Progenitor cell of endocrine pancreas (in vitro differentiated cells): ENCODE results near the gene ANGPTL1. TPM values are rescaled to one million over a fixed set of nuclear protein-coding genes. Genes with fewer than 3 reads are reported as not detected.

ENCODE experiments used
- DNase-seq: peaks from one replicate; pipeline ENCODE4 v3.0.0; 2021; ENCODE audit warnings: low spot score; ENCODE audit not compliant: unreplicated experiment
- H3K27ac Mint-ChIP-seq: 2 replicates; pipeline ENCODE4 v1.8.0; 2021; ENCODE audit warnings: mild to moderate bottlenecking, moderate library complexity, mixed read lengths
- H3K27me3 Mint-ChIP-seq: 2 replicates; pipeline ENCODE4 v1.8.0; 2021; ENCODE audit warnings: mixed read lengths
- H3K36me3 Mint-ChIP-seq: 2 replicates; pipeline ENCODE4 v1.8.0; 2022; ENCODE audit warnings: mixed read lengths; ENCODE audit not compliant: insufficient read depth
- H3K4me1 Mint-ChIP-seq: 2 replicates; pipeline ENCODE4 v1.8.0; 2021; ENCODE audit warnings: low read depth, mixed read lengths
- H3K4me3 Mint-ChIP-seq: 2 replicates; pipeline ENCODE4 v1.8.0; 2021; ENCODE audit warnings: low read depth, mild to moderate bottlenecking, moderate library complexity, mixed read lengths
- H3K9me3 Mint-ChIP-seq: 2 replicates; pipeline ENCODE4 v1.8.0; 2021; ENCODE audit warnings: low read depth, mixed read lengths
- CTCF ChIP-seq: fragments of 200-600 bp; sonication (generic); IDR thresholded peaks from one replicate; pipeline ENCODE4 v1.5.0; 2021; ENCODE audit warnings: antibody characterized with exemption, mild to moderate bottlenecking; ENCODE audit not compliant: unreplicated experiment
- total RNA-seq: library from RNA; stranded (reverse); gene quantifications from 2 replicates; pipeline ENCODE4 v1.2.1, GENCODE V29; 2021

Gene ANGPTL1
- total RNA-seq, 1 donor from 2014 or later: 0.22 TPM

- H3K9me3 Mint-ChIP-seq: peaks cover 14% of the 10 kb centered on the region
- peaks cover 52% of the 10 kb centered on the region for H3K36me3 Mint-ChIP-seq
- no peak overlapping the region for H3K4me3 Mint-ChIP-seq
- no peak overlapping the region for H3K27ac Mint-ChIP-seq
- H3K27me3 Mint-ChIP-seq: no peaks in the 10 kb centered on the region
- H3K4me1 Mint-ChIP-seq: peaks cover 12% of the 10 kb centered on the region
- no peak for TF ChIP-seq CTCF
- DNase-seq: no peak
Observed at GRCh38 chr1:178912597-178912996, 41.7 kb upstream of the ANGPTL1 start.

- H3K4me3 Mint-ChIP-seq: no peak overlapping the region
- peaks cover 52% of the 10 kb centered on the region for H3K36me3 Mint-ChIP-seq
- peaks cover 14% of the 10 kb centered on the region for H3K9me3 Mint-ChIP-seq
- no peak for DNase-seq
- no peaks in the 10 kb centered on the region for H3K27me3 Mint-ChIP-seq
- H3K27ac Mint-ChIP-seq: no peak overlapping the region
- no peaks in the 10 kb centered on the region for H3K4me1 Mint-ChIP-seq
- TF ChIP-seq CTCF: no peak
Observed at GRCh38 chr1:178910023-178910422, 39.1 kb upstream of the ANGPTL1 start.

- Mint-ChIP-seq H3K9me3 (peaks cover 24% of the 10 kb centered on the region), H3K4me1 (no peaks in the 10 kb centered on the region), H3K4me3 (no peak overlapping the region), H3K27ac (no peak overlapping the region), H3K27me3 (no peaks in the 10 kb centered on the region), H3K36me3 (peaks cover 63% of the 10 kb centered on the region)
- no peak for DNase-seq
- TF ChIP-seq CTCF: no peak
Observed at GRCh38 chr1:178908358-178908757, 37.5 kb upstream of the ANGPTL1 start.

GRCh38 chr1:178901482-178902125 lies 30.7 kb upstream of the ANGPTL1 start:
- Mint-ChIP-seq H3K27ac (no peak overlapping the region), H3K4me3 (no peak overlapping the region), H3K4me1 (no peaks in the 10 kb centered on the region), H3K27me3 (no peaks in the 10 kb centered on the region), H3K36me3 (peaks cover 38% of the 10 kb centered on the region), H3K9me3 (peaks cover 13% of the 10 kb centered on the region)
- DNase-seq: no peak
- no peak for TF ChIP-seq CTCF

- no peaks in the 10 kb centered on the region for H3K27me3 Mint-ChIP-seq
- no peak for DNase-seq
- H3K4me3 Mint-ChIP-seq: no peak overlapping the region
- H3K27ac Mint-ChIP-seq: no peak overlapping the region
- peaks cover 41% of the 10 kb centered on the region for H3K36me3 Mint-ChIP-seq
- peaks cover 21% of the 10 kb centered on the region for H3K9me3 Mint-ChIP-seq
- no peaks in the 10 kb centered on the region for H3K4me1 Mint-ChIP-seq
- TF ChIP-seq CTCF: no peak
Observed at GRCh38 chr1:178899402-178899801, 28.5 kb upstream of the ANGPTL1 start.
